ENCODE results near the gene MED17.
A peak's percentile ranks its signal among the peaks of the same experiment; 100 is the strongest.
"Not testable (repeated sequence)": the region's sequence is repeated elsewhere in the genome, so short reads cannot be mapped to it uniquely, and the experiment has no call there.

Gene MED17

DNA sequence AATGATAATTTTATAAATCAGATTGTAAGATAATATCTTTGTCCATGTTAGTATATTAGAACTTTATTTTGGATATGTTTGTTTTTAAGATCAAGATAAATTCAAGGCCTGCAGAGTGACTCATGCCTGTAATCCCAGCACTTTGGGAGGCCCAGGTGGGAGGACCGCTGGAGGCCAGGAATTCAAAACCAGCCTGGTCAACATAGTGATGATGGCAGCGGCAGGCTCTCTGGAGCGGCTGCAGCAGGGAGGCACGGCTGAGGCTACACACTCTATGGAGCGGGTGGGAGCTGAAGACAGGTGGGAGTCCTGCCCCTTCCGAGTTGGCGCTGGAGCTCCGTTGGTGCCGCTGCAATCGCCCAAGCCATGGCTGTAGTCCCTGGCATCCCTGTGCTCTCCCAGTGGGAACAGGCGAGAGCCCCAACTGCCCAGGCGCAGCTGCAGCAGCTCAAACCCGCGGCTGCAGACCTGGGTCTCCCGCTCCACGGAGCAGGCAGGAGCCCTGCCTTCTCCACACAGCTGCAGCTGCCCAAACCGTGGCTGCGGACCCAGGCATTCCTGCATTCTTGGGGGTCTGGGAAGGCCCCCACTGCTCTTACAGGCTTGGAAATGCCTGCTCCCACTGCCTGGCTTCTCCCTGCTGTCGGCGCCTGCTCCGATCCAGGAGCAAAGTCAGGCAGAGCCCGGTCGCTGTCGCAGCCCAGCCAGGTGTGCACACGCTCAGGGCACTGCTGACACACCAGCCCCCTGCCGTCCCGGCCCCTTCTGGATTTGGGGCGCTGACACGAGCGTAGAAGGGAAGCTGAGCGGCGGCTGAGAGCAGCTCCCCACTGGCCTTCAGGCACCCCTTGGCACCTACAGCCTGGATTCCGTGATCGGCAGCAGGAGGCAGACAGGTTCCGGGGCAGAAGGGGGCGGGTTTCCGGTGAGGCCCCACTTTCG lies 25.9 kb upstream of the MED17 start:
- no peak for DNase-seq

DNA sequence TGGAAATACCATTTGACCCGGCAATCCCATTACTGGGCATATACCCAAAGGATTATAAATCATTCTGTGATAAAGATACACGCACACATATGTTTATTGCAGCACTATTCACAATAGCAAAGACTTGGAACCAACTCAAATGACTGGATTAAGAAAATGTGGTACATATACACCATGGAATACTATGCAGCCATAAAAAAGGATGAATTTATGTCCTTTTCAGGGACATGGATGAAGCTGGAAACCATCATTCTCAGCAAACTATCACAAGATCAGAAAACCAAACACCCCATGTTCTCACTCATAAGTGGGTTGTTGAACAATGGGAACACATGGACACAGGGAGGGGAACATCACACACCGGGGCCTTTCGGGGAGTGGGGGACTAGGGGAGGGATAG lies 25.0 kb upstream of the MED17 start:
- DNase-seq, result not testable (repeated sequence)

GRCh38 chr11:93761910-93762309 lies 22.2 kb upstream of the MED17 start:
- DNase-seq, result no peak

DNA sequence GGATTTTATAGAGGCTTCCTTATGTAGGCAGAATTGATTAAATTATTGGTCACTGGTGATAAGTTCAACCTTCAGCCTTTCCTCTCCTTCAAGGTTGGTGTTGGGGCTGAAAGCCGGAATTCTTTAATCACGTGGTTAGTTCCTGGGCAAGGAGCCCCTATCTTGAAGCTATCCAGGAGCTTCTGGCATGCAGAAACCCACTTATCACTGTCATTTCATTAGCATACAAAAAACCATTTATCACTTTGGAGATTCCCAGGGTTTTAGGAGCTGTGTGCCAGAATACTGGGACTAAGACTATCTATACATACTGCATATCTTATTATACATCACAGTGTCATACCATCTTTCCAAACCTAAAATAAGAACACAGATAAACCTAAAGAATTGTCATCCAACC lies 18.5 kb upstream of the MED17 start:
- DNase-seq, result no peak

- no peak for DNase-seq
These were observed 17.6 kb upstream of the MED17 start for GRCh38 chr11:93766504-93766903.

- no peak for DNase-seq
These were observed 17.1 kb upstream of the MED17 start for GRCh38 chr11:93767018-93767417.

DNA sequence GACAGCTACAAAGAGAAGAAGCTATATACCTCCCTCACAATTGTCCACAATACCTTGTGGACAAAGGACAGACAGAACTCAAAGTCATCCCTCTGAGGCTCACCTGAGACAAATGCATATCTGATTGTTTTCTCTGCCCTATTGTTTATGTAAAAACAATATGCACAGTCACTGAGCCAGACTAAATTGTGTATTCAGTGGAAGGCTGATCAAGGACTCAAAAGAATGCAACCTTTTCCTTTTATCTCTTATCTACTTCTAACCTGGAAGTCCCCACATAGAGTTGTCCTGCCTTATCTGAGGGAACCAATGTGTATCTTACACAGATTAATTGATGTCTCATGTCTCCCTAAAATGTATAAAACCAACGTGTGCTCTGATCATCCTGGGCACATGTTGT lies 13.9 kb upstream of the MED17 start:
- DNase-seq, result no peak

- no peak for DNase-seq
These were observed 12.0 kb upstream of the MED17 start for GRCh38 chr11:93772123-93772522.

DNA sequence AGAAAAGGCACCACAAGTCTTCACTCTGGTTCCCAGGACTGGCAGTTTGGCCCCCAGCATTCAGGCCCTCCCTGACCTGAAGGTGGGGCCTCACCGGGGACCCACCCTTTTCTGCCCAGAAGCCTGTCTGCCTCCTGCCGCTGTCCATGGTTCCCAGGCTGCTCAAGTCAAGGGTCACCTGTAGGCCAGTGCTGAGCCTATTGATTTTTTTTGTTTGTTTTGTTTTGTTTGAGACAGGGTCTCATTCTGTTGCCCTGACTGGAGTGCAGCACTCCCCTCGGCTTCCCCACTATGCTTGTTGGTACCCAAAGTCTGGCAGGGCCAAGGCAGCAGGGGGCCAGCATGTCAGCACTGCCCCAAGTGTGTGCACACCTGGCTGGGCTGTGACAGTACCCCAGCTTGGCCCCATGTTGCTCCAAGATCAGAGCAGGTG lies 11.0 kb upstream of the MED17 start:
- no peak for DNase-seq

- no peak for DNase-seq
These were observed 10.4 kb upstream of the MED17 start for GRCh38 chr11:93773601-93774200.

- not testable (repeated sequence) for DNase-seq
These were observed 9.5 kb upstream of the MED17 start for GRCh38 chr11:93774560-93774959.

DNA sequence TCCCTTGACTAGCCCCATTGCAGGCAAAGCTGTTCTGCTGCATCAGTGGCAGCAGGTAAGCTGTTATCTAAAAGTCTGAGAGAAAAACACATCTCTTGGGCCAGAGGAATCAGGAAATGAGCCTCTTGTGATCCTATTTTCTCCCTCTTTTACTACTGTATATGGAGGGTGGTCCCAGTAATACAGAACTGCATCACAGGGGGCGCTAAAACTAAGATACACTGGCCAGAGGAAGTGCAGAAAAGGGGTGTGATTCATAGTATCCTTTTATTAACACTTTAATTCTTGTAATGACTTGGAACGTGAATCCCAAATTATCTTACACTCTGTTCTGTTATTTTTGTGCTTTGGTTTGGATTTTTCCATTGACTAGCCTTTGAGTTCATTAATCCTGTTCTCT lies 8.8 kb upstream of the MED17 start:
- no peak for DNase-seq

DNA sequence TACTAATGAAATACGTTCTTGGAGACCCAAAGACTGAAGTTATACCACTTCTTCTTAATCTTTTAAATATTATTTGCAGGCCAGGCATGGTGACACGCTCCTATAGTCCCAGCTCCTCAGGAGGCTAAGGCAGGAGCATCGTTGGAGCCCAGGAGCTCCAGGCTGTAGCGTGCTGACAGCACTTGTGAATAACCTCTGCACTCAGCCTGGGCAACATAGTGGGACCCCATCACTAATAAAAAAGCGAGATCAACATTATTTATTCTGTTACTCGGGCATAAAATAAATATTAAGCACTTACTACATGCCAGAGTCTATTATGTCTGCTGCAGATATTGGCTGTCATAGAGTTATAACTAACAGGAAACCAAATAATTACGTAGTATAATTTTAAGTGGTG lies 720 bp upstream of the MED17 start:
- DNase-seq, result no peak

DNA sequence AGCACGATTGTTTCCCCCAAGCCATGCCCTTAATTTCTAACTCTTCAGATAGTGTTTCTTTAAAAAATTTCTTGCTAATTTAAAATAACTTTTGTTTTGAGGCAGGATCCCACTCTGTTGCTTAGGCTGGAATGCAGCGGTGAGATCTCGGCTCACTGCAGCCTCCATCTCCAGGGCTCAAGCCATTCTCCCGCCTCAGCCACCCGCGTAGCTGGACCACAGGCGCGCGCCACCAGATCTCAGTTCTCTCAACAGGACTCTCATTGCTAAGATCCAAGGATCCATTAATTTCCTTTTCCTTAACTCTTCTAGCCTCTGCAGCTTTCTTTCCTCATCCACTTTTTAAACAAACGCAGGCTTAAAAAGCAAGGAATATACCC lies 327 bp upstream of the MED17 start:
- peak in 1 of 56 donors; percentile 29 for DNase-seq

DNA sequence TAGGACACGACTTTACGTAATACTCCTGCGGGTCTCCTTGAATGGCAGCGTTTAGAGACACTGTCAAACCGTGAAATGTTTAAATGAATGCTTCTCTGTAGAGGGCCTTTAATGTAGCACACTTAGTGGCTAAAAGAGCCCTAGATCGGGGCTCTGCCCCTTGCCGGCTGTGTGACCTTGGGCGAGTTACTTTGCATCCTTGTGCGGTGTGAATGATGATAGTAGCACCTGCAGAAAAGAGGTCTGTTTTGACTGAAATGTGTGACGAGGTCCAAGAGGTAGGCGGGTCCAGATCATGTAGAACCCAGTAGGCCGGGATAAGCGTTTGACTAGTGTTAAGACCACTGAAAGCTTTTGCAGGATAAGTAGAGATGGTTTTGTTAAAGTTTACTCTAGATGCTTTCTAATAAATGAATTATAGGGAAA lies 866 bp downstream of the MED17 start:
- DNase-seq, result peak in 1 of 56 donors; percentile 2

DNA sequence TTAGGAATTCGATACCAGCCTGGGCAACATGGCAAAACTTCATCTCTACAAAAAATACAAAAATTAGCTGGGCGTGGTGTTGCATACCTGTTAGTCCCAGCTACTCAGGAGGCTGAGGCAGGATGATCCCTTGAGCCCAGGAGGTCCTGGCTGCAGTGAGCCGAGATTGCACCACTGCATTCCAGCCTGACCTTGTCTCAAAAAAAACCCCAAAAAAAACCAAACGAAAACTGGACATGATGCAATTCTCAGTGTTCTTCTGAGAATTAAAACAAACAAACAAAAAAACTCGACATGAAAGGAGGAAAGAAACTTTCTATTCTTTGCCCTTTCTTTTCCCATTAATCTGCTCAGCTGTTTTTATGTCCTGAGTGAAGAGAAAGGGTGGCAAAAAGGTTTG lies 7.4 kb downstream of the MED17 start:
- DNase-seq, result no peak

DNA sequence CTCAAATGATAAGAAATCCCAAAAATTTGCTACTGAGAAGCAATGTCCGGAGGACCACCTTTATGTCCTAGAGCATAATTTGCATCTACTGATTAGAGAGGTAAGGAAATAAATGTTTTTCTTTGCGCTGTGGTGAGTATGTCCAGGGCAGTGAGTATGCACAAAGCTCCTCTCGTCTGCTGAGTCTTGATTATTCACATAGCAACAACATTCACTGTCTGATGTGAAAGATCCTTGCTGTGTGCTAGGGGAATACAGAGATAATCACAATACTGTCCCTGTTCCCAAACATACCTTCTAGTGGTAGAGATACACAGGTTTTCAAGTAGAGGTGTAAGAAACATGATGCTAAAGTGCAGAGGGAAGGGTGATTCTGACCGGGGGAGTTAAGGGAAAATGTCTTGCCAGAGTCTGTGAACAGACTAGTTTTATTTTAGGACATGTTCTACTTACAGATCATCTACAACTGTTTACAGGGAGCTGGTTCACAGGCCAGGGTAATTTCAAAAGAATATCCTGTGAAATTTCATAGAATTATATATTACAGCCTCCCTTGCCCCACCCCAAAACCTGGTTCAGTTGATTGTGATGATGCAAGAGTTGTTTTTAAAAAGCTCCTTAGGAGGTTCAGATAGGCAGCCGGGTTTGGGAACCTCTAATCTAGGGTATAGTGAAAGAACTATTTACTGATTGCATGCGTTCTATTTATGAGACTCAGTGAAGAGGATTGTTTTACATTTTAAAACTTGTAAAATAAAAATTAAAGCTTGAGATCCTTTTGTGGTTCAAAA lies 12.6 kb downstream of the MED17 start:
- DNase-seq, result no peak

DNA sequence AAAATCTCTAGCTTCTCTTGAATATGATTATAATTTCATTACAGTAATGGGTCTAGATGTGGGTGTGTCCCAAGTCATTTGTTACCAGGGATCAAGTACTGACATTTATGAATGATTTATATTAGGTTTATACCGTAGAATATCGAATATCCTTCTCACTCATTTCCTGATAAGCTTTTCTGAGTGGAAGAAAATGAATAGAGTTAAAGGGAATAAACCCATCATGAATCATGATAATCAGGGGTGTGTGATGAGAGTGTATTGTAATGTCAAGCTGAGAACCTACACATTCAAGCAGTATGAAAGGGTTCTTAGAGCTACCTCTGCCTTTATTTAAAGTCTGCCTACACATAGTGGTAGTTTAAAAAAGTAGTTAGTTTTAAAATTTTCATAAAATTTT lies 17.3 kb downstream of the MED17 start:
- DNase-seq, result no peak

DNA sequence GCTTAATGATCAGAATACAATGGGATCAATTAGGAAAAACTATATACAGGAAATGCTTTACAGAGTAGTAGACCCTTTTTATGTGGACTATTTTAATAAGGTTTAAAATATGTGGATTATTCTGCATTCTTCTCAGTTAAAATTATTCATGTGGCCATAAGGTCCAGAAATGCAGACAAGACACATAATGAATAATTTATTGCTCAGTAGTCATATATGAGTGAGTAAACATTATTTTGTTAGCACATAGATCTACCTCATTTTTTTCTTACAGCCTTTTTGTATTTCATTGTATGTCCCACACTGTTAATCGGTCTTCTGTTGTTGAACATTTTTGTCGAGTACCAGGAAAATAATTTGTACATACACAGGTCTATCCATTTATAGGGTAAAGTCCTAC lies 20.8 kb downstream of the MED17 start:
- DNase-seq, result no peak

- no peak for DNase-seq
These were observed 23.9 kb downstream of the MED17 start for GRCh38 chr11:93807980-93808379.

- no peak for DNase-seq
These were observed 29.9 kb downstream of the MED17 start for GRCh38 chr11:93813974-93814373.

DNA sequence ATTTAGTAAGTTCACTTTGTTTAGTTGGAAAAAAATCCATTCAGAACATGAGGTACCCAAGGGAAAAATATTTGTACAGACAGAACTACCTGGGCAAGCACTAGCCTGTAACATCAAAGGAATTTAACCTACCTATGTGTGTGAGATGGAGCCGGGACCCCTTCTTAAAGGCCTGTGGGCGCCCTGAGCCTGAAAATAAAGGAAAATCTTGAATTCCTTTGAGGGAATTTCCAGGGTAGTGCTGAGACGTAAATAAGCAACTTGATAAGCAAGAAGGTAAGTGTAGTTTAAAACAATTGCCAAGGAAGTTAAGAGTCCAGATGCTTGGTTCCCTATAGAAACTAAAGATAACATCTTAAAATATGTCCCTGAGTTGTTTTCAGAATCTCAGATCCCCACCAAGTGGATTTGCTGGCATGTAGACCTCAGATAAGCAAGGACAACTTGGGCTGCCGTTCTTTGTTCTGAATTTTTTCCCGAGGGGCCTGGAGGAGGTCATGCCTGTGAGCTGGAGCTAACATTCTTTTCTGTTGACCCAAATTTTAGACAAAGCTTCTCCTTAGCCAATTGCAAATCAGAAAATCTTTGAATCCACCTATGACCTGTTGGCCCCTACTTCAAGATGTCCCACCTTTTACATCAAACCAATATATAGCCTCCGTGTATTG lies 31.0 kb downstream of the MED17 start:
- DNase-seq, result no peak
